ENCODE results near the gene NID2.

DNA sequence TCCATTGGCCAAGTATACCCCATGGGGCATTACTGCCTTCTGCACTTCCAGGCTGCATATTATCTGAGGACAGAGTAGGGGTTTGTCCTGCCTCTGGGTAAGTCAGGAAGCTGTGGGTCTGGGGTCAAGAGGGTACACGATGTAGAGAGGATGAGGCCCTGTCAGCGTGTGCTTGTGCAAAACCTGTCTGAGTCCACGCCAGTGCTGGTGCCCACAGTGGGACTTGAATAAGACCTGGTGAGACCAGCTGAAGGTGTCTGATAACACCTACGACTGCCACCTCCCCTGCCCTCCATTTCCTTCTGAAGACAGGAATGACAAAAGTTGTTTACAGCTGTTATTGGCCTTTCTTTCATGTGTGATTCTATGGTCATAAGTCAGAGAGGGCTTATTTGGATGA, 22.1 kb upstream of the NID2 start:
- TF ChIP-seq ZNF274 (IDR thresholded peaks at IDR 0.05; ENCODE audit: low read depth, low read length) (no peak), YY1 (IDR thresholded peaks at IDR 0.05; ENCODE audit: insufficient read depth, insufficient read length) (no peak), SUZ12 (IDR thresholded peaks at IDR 0.05; ENCODE audit: extremely low read depth, insufficient read depth, insufficient read length) (no peak)
